Ishikawa (cell line): ENCODE data around the gene ZBTB16.

Experiments used
- CEBPB ChIP-seq: IDR thresholded peaks from 2 replicates; pipeline ENCODE4 v1.6.1; 2012
- CREB1 ChIP-seq: IDR thresholded peaks from 2 replicates; pipeline ENCODE4 v1.6.1; 2012; ENCODE audit warnings: low read depth
- EGR1 ChIP-seq: IDR thresholded peaks from 2 replicates; pipeline ENCODE4 v1.6.1; 2012
- EP300 ChIP-seq: IDR thresholded peaks from 2 replicates; pipeline ENCODE4 v1.6.1; 2012; ENCODE audit warnings: borderline replicate concordance
- FOXM1 ChIP-seq: IDR thresholded peaks from 2 replicates; pipeline ENCODE4 v1.6.1; 2012; ENCODE audit warnings: low read depth, borderline replicate concordance
- MAX ChIP-seq: IDR thresholded peaks from 2 replicates; pipeline ENCODE4 v1.6.1; 2012
- NFIC ChIP-seq: IDR thresholded peaks from 2 replicates; pipeline ENCODE4 v1.6.1; 2012
- RAD21 ChIP-seq: IDR thresholded peaks from 2 replicates; pipeline ENCODE4 v1.6.1; 2012; ENCODE audit warnings: low read depth
- TAF1 ChIP-seq: IDR thresholded peaks from 2 replicates; pipeline ENCODE4 v1.6.1; 2012; ENCODE audit warnings: low read depth, mild to moderate bottlenecking
- USF1 ChIP-seq: IDR thresholded peaks from 2 replicates; pipeline ENCODE4 v1.6.1; 2012
- YY1 ChIP-seq: IDR thresholded peaks from 2 replicates; pipeline ENCODE4 v1.6.1; 2012; ENCODE audit warnings: low read depth
- ZBTB7A ChIP-seq: IDR thresholded peaks from 2 replicates; pipeline ENCODE4 v1.6.1; 2012; ENCODE audit warnings: low read depth
- TF ChIP-seq, protein P1 (sequence below): IDR thresholded peaks from 2 replicates; pipeline ENCODE4 v1.6.1; 2012; ENCODE audit warnings: low read depth, mild to moderate bottlenecking

DNA sequence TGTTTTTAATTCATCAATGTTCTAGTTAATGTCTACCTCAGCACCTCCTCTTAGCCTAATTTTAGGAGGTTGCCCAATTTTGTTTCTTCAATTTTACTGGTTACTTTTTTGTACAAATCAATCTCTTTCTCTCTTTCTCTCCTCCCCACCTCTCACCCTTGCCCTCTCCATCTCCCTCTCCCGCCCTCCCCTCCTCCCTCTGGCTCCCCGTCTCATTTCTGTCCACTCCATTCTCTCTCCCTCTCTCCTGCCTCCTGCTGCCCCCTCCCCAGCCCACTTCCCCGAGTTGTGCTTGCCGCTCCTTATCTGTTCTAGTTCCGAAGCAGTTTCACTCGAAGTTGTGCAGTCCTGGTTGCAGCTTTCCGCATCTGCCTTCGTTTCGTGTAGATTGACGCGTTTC, 195.8 kb downstream of the ZBTB16 start:
- TF ChIP-seq, protein P1, sequence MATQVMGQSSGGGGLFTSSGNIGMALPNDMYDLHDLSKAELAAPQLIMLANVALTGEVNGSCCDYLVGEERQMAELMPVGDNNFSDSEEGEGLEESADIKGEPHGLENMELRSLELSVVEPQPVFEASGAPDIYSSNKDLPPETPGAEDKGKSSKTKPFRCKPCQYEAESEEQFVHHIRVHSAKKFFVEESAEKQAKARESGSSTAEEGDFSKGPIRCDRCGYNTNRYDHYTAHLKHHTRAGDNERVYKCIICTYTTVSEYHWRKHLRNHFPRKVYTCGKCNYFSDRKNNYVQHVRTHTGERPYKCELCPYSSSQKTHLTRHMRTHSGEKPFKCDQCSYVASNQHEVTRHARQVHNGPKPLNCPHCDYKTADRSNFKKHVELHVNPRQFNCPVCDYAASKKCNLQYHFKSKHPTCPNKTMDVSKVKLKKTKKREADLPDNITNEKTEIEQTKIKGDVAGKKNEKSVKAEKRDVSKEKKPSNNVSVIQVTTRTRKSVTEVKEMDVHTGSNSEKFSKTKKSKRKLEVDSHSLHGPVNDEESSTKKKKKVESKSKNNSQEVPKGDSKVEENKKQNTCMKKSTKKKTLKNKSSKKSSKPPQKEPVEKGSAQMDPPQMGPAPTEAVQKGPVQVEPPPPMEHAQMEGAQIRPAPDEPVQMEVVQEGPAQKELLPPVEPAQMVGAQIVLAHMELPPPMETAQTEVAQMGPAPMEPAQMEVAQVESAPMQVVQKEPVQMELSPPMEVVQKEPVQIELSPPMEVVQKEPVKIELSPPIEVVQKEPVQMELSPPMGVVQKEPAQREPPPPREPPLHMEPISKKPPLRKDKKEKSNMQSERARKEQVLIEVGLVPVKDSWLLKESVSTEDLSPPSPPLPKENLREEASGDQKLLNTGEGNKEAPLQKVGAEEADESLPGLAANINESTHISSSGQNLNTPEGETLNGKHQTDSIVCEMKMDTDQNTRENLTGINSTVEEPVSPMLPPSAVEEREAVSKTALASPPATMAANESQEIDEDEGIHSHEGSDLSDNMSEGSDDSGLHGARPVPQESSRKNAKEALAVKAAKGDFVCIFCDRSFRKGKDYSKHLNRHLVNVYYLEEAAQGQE, result no peak
- no peak for TF ChIP-seq FOXM1
- no peak for TF ChIP-seq YY1
- no peak for TF ChIP-seq CREB1
- no peak for TF ChIP-seq MAX
- no peak for TF ChIP-seq RAD21
- TF ChIP-seq USF1, result no peak
- TF ChIP-seq EP300, result no peak
- no peak for TF ChIP-seq TAF1
- no peak for TF ChIP-seq NFIC
- no peak for TF ChIP-seq CEBPB
- TF ChIP-seq EGR1, result no peak
- no peak for TF ChIP-seq ZBTB7A
